Right renal pelvis (tissue), 4 donors: ENCODE results near the gene TMEM132E. TPM values are rescaled to one million over a fixed set of nuclear protein-coding genes. Genes with fewer than 3 reads are reported as not detected.

ENCODE experiments used
- DNase-seq, 4 donors: peaks; one replicate each; pipeline ENCODE4 v3.0.0-alpha.2; 2013; ENCODE audit warnings: low read depth in 4 of 4, low spot score in 3 of 4, missing footprints in 1 of 4
- polyA plus RNA-seq, 4 donors: library from polyadenylated mRNA; unstranded; fragments of 120-200 nt; gene quantifications; one replicate each; pipeline ENCODE4 v1.2.1, GENCODE V29; 2013; ENCODE audit not compliant: insufficient read length in 4 of 4

The TMEM132E gene
- polyA plus RNA-seq, 4 donors, result 2.3 to 4.0 (median 3.4) TPM

DNA sequence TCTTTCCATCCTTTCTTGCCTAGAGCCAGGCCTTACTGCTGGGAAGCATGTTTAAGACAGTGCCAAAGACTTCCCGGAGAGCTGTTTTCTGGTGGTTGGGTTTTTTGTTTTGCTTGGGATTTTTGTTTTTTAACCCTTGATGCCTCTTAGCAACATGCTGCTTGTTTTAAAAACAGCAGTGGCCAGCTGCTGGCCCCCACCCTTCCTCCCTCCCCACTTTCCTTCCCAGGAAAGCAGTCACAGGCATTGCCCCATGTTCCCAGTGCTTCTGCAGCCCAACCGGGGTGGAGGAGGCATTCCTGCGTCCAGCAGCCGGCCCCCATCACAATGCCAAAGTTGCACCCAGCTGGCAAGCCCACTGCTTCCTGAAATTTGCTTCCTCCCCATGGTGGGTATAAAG, 12.6 kb downstream of the TMEM132E start:
- DNase-seq, result no peak

DNA sequence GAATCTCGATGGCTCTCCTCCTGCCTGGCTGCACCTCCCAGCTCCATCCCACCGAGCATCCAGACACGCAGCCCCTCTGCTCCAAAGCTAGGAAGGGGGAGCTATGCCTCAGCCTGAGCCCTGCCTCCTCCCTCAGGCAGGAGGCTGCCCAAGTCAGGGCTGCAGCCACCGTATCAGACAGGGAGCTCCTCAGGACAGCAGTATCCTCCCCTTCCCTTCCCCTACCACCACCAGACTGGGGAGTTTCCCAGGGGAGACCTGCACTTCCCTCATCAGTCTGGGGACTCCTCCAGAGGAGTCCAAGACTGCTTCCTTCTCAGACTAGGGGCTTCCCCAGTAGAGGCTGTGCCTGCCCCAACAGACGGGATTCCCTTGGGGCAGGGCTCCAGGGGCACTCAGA, 17.5 kb downstream of the TMEM132E start:
- DNase-seq, result no peak

DNA sequence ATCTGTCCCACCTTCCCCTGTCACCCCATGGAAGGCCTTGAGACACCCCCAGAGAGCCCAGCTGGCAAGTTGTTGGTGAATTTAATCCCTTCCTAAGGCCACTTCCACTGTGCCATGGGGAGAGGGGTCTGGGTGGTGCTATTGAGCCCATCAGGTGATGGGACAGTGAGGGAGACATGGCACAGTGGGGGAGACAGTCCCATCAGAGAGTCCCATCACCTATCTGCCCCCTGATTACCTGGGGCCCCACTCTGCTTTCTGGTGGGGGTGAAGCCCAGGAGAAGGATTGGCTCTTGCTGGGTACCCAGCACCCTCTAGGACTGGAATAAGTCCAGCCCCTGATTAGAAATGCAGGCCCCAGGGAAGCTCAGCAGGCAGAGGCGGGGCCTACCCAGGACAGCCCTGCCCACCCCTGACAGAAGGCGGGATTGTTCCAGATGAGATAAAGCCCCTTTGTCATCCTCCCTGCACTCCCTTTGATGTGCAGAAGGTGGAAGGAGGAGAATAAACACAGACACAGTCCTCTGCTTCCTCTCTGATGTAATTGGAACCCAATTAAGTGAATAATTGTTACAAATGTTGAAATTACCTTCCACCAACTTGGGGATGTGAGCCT, 18.9 kb downstream of the TMEM132E start:
- no peak for DNase-seq

DNA sequence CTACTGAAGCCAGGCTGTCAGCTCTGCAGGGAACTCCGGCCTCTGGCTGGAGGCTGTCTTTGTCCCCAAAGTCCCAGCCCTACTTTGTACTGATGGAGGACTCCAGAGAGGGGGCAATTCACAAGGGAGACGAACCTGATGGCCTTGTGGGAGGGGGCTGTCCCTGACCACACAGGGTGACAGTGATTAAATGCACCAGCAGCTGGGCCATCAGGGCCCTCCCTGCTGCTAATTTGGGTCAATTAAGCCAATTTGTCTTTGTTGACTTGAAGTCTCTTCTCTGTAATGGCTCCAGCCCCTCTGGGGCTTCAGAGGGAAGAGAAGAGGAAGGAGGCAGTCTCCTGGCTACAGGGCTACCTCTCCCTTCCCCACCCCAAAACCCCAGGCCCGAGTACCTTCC, 22.0 kb downstream of the TMEM132E start:
- no peak for DNase-seq

DNA sequence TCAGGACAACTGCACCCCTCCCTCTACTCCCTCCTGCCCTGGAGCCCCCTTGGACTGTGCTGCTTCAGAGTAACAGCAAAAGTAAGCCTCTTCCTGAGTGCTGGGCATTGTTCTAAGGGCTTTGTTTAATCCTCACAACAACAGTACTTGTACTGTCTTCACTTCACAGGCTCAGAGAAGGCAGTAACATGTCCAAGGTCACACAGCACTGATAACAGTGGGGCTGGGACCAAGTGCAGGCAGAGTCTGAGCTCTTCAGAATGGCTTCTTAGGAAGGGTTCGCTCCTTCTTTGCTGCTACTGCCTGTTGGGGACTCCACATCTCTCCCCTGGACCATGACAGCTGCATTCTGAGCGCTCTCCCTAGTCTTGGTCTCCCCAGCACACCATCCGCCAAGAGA, 24.6 kb downstream of the TMEM132E start:
- DNase-seq, result no peak

DNA sequence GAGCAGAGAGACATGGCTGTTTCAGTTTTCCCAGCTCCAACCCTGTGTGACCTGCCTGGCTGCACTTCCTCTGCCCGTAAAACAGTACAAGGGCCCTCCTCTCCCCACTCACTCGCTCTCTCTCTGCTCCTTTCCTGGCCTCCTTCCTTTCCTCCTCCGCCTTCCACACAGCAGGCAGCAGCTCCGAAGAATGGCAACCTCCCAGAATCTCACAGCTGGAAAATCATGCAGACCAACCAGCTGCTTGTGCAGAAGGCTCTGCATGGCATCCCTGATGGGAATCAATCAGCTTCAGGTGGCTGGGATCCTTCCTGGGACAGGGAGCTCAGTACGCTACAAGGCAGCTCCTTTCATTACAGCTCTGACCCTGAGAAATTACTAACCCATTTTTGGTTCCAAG, 27.4 kb downstream of the TMEM132E start:
- DNase-seq, result no peak

DNA sequence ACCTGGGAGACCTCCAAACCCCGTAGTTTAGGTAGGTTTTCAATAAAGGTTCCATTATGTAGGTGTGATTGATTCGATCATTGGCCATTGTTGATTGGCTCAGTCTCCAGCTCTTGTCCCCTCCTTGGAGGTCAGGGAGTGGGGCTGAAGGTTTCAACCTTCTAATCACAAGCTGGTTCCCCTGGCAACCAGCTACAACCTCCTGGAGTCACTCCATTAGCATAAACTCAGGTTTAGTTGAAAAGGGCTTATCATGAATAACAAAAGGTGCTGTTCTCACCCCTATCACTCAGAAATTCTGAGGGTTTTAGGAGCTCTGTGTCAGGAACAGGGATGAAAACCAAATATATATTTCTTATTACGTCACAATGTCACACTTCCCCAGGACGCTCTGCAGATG, 28.5 kb downstream of the TMEM132E start:
- DNase-seq, result no peak

DNA sequence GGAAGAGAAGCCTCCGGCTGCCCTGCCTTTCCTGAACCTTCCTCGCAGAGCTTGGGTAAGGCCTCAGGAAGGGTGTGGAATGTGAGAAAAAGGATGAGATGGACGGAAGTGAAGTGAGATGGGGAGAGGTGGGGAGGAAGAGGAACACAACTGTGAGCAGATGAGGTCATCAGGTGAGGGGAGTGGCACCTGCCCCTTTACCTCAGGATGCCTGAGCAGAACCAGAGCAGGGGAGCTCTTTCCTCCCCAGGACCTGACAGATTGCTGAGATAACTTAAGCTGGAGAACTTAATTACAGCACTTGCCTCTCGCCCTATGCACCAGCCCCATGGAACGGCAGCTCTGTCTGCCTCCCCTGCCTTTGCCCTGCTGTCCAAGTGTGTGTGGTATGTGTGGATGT, 29.8 kb downstream of the TMEM132E start:
- DNase-seq, result no peak

DNA sequence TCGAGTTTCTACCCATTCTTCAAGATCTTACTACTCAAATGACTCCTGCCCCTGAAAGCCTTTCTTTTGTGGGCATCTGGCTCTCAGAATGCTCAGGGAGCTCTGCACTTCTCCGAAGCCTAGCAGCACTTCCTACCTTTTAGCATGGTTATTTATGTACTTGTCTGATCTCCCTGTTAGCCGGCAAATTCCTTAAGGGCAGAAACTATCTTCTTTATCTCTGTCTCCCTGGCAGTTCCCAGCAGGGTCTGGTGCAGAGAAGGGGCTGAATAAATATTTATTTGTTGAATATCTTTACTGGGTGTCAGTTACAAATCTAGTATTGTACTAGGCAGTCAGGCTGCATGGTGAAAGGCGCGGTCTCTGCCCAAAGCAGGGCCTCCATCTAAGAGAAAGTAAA, 30.7 kb downstream of the TMEM132E start:
- no peak for DNase-seq

DNA sequence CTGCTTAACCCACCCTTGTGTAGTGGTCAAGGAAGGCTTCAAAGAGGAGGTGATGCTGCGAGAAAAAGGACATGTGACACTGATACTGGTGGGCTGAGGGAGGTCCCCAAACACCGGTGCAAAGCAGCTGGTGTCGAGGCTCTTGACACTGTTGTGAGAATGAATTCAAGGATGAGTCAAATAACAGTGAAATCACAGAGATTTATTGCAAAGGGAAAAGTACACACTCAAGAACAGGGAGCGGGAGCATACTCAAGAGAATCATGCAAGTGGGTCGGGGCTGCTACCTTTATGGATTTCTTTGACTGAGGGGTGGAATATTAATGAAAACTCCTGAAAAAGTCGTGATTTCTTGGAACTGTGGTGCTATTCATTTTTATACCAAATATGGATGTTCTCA, 31.1 kb downstream of the TMEM132E start:
- no peak for DNase-seq

DNA sequence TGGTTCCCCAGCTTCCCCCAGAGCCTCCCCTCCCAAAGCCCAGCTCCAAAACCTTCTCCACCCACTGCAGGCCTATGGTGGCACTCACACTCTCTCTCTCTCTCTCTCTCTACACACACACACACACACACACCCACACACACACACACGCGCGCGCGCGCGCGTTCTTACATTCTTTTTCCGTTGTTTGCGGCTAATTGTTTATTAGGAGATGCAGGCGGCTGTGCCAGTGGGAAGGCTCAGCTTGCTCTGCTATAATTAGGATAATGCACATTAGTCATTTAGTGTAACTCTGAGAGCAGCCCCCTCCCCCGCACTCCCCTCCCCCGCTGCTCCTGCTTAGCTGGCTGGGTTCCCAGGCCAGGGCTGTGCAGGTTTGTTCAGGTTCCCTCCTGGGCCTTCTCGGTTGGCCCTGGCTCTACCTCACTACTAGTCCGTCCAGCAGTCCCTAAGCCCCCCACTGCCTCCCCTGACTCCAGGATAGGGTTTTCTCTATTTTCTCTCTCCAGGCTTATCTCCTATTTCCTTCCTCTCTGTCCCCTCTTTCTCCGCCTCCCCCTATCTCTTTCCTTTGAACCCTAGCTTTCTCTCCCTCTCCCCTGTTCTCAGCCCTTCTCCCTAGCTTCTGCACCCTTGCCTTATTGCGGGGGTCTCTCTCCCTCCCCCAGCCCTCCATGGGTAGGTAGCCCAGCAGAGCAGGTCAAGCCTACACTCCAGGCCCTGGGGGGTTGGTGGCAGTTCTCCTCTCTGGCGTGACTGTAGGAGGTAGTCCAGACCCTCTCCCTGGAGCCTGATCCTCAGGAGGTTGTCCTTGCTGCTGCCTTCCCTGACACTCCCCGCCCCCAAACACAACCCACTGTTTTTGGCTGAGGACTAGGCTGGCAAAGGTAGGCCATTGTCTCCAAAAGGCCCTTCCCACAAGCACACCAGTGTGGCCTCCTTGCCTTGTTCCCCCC, 34.0 kb downstream of the TMEM132E start:
- DNase-seq, result peak in 1 of 4 donors; percentile 45

DNA sequence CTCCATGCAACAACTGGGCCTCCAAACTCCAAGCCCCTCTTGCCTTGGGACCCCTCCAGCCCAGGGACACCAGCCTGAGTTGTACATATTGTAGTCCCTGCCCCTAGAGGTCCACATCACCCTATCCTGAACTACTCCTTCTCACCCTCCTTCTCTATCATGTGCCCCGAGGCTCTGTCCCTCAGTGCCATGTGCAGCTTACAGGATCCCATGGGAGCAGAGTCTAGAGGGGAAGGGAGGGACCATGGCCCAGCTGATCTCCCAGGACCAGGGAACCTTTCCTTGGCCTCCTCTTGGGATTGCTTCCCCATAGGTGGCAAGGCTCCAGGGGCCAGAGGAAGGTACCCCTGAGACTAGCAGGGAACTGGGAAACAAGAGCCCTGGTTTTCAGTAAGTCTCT, 35.3 kb downstream of the TMEM132E start:
- DNase-seq, result no peak

DNA sequence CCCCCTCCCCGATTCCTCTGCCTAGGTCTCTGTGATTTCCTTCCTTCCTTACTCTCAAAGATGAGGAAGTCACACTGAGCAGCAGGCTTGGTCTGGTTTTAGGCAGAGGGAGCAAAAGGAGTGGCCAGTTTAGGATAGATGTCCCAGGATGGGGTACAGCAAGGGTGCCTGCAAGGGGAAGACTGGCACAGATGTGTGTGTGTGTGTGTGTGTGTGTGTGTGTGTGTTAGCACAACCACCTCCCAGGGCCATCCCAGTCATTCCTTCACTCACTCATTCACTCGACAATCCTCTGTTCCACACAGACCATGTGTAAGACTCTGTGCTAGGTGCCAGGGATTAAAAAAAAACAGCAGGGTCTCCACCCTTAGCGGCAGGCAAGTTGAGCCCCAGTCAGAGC, 35.9 kb downstream of the TMEM132E start:
- DNase-seq, result no peak

DNA sequence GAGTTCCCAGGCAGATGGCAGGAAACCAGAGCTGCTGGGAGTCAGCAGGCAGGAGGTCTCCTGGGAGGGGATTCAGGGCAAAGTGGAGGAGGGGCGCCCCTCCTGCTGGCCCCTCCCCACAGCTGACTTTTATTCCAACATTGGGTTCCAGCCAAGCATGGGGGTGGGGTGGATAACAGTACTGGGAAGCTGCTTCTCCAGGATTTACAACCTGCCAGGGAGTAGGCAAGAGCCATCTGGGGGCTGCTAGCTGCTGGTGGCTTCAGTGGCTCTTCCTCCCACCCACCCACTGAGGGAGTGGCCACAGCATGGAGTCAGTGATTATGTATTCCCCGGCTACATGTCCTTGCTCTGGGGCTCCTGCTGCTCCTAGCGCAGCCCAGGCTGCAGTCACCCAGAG, 36.8 kb downstream of the TMEM132E start:
- DNase-seq, result peak; percentile 70 to 84 (median 80)

DNA sequence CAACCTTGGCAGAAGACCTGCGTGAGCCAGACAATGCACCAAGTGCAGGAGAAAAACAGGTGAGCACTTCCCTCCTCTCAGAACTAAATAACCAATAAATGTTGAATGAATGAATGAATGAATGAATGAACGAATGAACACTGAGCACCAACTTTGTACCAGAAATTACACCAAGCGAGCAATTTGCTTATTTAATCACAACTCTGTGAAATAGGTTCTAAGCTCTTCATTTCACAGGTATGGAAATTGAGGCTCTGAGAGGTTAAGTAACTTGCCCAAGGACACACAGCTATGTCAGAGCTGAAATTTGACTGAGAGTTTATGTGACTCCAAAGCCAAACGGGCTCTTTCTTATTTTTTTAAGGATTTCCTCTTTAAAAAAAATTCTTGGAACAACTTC, 38.0 kb downstream of the TMEM132E start:
- no peak for DNase-seq

DNA sequence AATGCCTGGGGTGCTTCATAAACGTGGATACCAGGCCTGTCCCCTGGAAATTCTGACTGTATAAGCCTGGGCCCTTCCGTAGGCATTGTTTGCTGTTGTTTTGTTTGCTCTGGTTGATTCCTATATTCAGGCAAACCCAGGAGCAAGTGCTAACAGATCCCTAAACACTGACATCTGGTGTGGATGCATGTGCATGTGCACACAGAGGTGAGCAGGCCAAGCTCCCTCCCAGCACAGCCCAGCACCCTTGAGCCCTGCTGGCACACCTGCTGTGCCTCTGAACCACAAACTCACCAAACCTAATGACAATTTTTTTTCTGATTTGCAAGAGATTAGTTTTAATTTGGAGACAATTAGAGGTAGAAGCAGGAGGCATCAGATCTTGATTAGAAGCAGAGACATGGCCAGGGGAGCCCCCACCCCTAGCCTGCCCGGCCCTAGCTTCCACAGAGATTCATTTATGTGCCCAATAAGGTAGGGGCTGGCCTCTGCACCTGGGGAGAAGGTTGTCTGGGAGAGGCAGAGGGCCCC, 40.4 kb downstream of the TMEM132E start:
- no peak for DNase-seq

DNA sequence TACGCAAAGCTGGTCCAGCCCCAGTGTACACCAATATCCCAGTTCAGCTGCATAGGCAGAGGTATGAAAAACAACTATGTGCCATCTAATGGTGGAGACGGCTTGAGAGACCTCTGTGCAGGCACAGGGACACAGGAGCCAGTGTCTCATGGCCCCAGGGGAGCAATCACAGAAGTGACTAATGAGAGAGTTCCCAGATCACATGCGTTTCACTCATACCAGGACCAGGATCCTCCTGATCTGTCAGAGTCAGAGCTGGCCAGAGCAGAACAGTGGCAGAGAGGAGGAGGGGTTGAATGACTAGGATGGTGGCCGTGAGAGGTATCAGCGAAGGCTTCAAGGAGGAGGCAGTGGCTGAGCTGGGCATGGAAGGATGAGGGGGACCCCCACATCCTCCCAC, 41.1 kb downstream of the TMEM132E start:
- no peak for DNase-seq

DNA sequence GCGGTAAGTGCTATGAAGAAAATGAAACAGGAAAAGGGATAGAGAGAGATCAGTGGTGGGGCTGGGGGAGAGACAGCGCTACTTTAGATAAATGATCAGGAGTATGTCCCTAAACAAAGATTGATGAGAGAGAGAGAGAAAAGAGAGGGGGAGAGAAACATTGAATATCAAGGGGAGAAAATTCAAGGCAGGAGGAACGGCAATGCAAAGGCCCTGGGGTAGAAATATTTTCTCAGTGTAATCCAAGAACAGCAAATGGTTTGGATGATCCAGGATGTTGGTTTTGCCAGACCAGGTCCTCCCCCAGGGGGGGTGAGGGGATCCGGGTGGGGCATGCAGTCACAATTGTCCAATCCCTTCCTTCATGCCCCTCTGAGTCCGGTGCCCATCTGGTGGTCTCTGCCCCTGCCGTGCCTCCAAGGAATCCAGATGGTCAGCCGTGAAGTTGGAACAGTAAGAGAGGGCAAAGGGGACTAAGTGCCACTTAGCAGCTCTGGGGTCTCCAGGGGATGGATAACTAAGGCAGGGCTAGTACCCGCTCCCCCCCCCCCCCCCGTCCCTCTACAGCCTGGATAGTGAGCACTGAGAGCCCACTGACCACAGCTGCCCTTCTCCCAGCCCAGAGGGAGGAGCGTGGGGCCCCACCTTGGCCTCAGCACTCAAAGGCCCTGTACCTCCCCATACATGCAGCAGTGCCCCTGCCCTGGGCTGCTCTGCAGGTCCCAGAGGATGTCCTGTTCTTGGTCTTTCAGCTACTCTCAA, 43.7 kb downstream of the TMEM132E start:
- DNase-seq, result no peak

DNA sequence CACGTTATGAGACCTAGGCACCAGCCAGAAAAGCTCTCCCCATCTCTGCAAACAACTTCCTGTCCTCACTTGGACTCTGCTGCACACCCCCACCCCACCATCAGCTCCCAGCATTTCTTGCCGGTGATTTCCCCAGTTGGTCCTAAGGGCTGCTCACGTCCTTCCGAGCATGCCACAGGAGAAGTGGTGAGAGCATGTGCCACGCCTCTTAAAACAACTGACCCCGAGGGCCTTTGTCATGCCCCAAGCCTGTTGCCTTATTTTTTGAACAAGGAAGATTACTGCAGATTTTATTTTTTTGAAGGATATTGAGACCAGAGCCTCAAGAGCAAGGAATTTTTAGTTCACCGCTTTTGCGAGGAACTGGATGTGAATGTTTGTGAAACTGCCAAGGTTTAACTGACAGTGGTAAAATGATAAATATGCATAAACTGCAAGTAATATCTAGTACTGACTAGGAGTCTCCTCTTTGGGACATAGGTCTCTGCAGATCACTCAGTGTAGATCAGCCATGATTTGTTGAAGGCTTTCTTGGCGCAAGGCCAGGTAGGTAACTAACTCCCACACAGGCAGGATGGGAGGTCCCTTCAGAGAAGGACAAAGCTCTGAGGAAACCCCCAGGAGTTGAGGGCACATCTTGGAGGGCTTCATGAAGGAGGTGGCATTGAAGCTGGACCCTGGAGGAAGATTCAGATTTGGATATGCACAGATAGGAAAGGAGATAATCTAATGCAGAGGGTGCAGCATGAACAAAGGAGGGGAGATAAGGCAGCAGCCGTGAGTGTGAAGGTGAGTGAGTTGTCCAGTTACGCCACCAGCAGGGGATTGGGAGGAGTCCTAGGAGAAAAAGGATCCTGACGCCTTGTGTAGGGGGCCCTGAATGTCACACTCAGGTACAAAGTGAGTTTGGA, 44.7 kb downstream of the TMEM132E start:
- DNase-seq, result no peak

DNA sequence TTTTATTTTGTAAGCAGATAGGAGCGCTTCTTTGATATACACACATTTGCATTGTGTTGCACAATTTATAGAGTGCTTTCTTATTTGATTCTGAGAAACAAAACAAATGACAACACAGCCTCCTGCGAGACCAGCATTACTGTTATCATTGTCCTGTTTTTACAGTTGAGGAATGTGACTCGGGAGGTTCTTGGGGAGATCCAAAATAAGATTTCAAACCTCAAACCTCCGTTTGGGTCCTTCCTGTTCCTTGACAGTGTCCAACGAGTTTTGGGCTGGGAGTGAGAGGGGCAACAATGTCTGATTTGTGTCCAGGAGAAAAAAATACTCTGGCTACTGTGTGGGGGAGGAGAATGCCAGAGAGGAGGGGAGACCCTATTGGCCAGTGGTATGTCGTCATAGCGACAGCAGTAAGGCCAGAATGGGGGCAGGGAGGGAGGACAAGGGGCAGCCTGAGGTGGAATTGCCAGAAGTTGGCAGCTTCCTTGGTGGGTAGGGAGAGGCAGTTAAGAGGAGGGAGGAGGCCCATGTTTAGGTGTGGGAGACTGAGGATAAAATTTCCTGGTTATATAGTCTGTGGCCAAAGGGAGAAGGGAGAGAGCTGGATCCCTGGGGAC, 45.5 kb downstream of the TMEM132E start:
- DNase-seq, result no peak
